HL-60/S4 (cell line): ENCODE data around the gene YTHDF1.

Experiments
- in situ Hi-C: fragments of 300-500 bp; cut with MboI; formaldehyde crosslinking; loops from 2 replicates; pipeline ENCODE4 v1.14.3; 2022; ENCODE audit warnings: low sequenced_read_pairs

Gene YTHDF1

GRCh38 chr20:63249891-63250290 is 34.0 kb upstream of the YTHDF1 start:
- in situ Hi-C loops: no loop called here

GRCh38 chr20:63248835-63249591 is 33.1 kb upstream of the YTHDF1 start:
- in situ Hi-C loops: no loop called here

- in situ Hi-C loops: no loop called here
These were observed 31.8 kb upstream of the YTHDF1 start for GRCh38 chr20:63247671-63248228.

GRCh38 chr20:63246490-63247288 is 30.8 kb upstream of the YTHDF1 start:
- in situ Hi-C loops: no loop called here

GRCh38 chr20:63244468-63244867 is 28.5 kb upstream of the YTHDF1 start:
- in situ Hi-C loops: no loop called here

GRCh38 chr20:63243604-63244247 is 27.8 kb upstream of the YTHDF1 start:
- in situ Hi-C loops: no loop called here

GRCh38 chr20:63242736-63243135 is 26.8 kb upstream of the YTHDF1 start:
- in situ Hi-C loops: no loop called here

GRCh38 chr20:63241272-63241671 is 25.3 kb upstream of the YTHDF1 start:
- in situ Hi-C loops: no loop called here

- in situ Hi-C loops: no loop called here
These were observed 24.1 kb upstream of the YTHDF1 start for GRCh38 chr20:63240004-63240403.

GRCh38 chr20:63239431-63239830 is 23.5 kb upstream of the YTHDF1 start:
- in situ Hi-C loops: no loop called here

GRCh38 chr20:63238514-63239125 is 22.7 kb upstream of the YTHDF1 start:
- in situ Hi-C loops: no loop called here

- in situ Hi-C loops: no loop called here
These were observed 22.1 kb upstream of the YTHDF1 start for GRCh38 chr20:63238031-63238430.

GRCh38 chr20:63236116-63236837 is 20.3 kb upstream of the YTHDF1 start:
- in situ Hi-C loops: no loop called here

GRCh38 chr20:63235399-63235983 is 19.6 kb upstream of the YTHDF1 start, which contains the start of gene BIRC7:
TSS of gene BIRC7 (plus strand) at chr20:63235905. CDS start at chr20:63236097, 192 bp downstream.
- in situ Hi-C loops: no loop called here

GRCh38 chr20:63234693-63235398 is 18.9 kb upstream of the YTHDF1 start:
- in situ Hi-C loops: no loop called here

- in situ Hi-C loops: no loop called here
These were observed 18.0 kb upstream of the YTHDF1 start for GRCh38 chr20:63233924-63234323.

GRCh38 chr20:63233061-63233344 is 17.1 kb upstream of the YTHDF1 start:
- in situ Hi-C loops: no loop called here

GRCh38 chr20:63232235-63233060 is 16.5 kb upstream of the YTHDF1 start:
- in situ Hi-C loops: no loop called here
